ENCODE results near the gene GLE1. TPM values are rescaled to one million over a fixed set of nuclear protein-coding genes. Genes with fewer than 3 reads are reported as not detected.
A peak's percentile ranks its signal among the peaks of the same experiment; 100 is the strongest.

The GLE1 gene
- total and polyA plus RNA-seq, 10 donors, result 14.3 to 31.2 (median 22.7) TPM

GRCh38 chr9:128554155-128554862 is 49.8 kb downstream of the GLE1 start:
- Histone ChIP-seq H3K27ac (peak overlapping the region; percentile 30 to 99 (median 97)), H3K36me3 (no peaks in the 10 kb centered on the region), H3K4me3 (peak overlapping the region in 7 of 8 donors; percentile 84 to 97 (median 93)), H3K27me3 (replicated peaks in 1 of 7) (no peaks in the 10 kb centered on the region), H3K4me1 (peaks cover 41 to 91% (median 81%) of the 10 kb centered on the region in 6 donors), H3K9me3 (no peaks in the 10 kb centered on the region)
- WGBS, 5 donors, result 29 to 70% (median 39%) methylated on average over 5 of the region's 5 CpGs
- TF ChIP-seq CTCF (IDR thresholded peaks at IDR 0.05 in 8 of 11, conservative IDR thresholded peaks at IDR 0.05 in 3 of 11), result no peak
- peak in 1 of 3 donors; percentile 14 for TF ChIP-seq POLR2A (IDR thresholded peaks at IDR 0.05)
- peak in 2 of 3 donors; percentile 61 to 77 for TF ChIP-seq POLR2AphosphoS5 (IDR thresholded peaks at IDR 0.05)
- intact Hi-C loops (cut with DNase I; ENCODE audit: low total_unique reads), result loop anchor here (10.0 kb wide), 1 partner anchor 50 kb away; the partner anchor contains the start of gene GLE1
- no peak for DNase-seq

GRCh38 chr9:128555180-128555721 is 50.7 kb downstream of the GLE1 start:
- H3K27ac ChIP-seq, result peak overlapping the region in 7 of 8 donors; percentile 58 to 99 (median 97)
- intact Hi-C loops (cut with DNase I; ENCODE audit: low total_unique reads), result loop anchor here (10.0 kb wide), 1 partner anchor 50 kb away; the partner anchor contains the start of gene GLE1
- H3K4me1 ChIP-seq, result peaks cover 44 to 92% (median 83%) of the 10 kb centered on the region in 6 donors
- 47 to 68% (median 62%) methylated on average over 9 of the region's 9 CpGs for WGBS, 5 donors
- TF ChIP-seq CTCF (IDR thresholded peaks at IDR 0.05 in 8 of 11, conservative IDR thresholded peaks at IDR 0.05 in 3 of 11), result no peak
- no peak for TF ChIP-seq POLR2AphosphoS5 (IDR thresholded peaks at IDR 0.05)
- no peak for TF ChIP-seq POLR2A (IDR thresholded peaks at IDR 0.05)
- no peaks in the 10 kb centered on the region for H3K9me3 ChIP-seq
- H3K27me3 ChIP-seq (replicated peaks in 1 of 7), result no peaks in the 10 kb centered on the region
- peak overlapping the region in 1 of 8 donors; percentile 92 for H3K4me3 ChIP-seq
- no peak for DNase-seq
- H3K36me3 ChIP-seq, result no peaks in the 10 kb centered on the region

GRCh38 chr9:128556276-128556675 is 51.8 kb downstream of the GLE1 start:
- H3K4me1 ChIP-seq, result peaks cover 44 to 90% (median 77%) of the 10 kb centered on the region in 6 donors
- intact Hi-C loops (cut with DNase I; ENCODE audit: low total_unique reads), result loop anchor here (10.0 kb wide), 1 partner anchor 51 kb away; the partner anchor contains the start of gene GLE1
- no peak overlapping the region for H3K4me3 ChIP-seq
- H3K27ac ChIP-seq, result peak overlapping the region in 3 of 8 donors; percentile 12 to 97 (median 15)
- no peak for TF ChIP-seq CTCF (IDR thresholded peaks at IDR 0.05 in 8 of 11, conservative IDR thresholded peaks at IDR 0.05 in 3 of 11)
- TF ChIP-seq POLR2AphosphoS5 (IDR thresholded peaks at IDR 0.05), result no peak
- no peak for TF ChIP-seq POLR2A (IDR thresholded peaks at IDR 0.05)
- no peaks in the 10 kb centered on the region for H3K36me3 ChIP-seq
- no peaks in the 10 kb centered on the region for H3K9me3 ChIP-seq
- whole genome bisulfite sequencing, 5 donors, result 84 to 92% (median 88%) methylated on average over 2 of the region's 2 CpGs
- no peaks in the 10 kb centered on the region for H3K27me3 ChIP-seq (replicated peaks in 1 of 7)
- no peak for DNase-seq
